Measurements from ENCODE around the gene ADAP1. TPM values are rescaled to one million over a fixed set of nuclear protein-coding genes. Genes with fewer than 3 reads are reported as not detected.

The ADAP1 gene
- total RNA-seq, 1 experiment from 2014 or later, result 16.4 TPM

DNA sequence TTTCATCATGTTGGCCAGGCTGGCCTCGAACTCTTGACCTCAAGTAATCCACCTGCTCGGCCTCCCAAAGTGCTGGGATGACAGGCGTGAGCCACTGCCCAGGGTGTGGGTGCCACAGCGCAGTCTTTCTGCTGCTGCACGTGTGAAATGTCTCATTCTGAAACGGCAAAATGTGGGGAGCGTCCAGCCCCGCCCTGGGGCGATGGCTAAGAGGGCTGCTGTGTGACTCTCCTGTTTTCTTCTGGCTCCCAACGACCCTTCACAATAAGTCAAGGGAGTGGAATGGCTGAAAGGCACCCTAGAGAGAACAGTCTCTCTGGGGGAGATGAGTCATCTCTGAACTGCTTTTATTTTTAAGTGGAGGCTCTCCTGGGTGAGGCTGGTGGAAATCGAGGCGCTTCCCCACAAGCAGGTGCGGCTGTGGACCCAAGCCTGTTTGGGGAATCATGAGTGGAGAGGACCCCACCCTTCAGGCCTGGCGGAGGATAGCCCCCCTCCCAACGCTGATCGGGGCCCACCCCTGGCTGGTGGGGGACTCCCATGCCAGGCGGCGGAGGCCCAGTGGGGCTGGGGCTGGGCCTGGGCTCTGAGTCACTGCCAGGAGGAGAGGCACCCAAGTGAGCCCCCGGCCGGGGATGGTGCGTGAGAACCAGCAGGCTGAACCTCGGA, 18.0 kb downstream of the ADAP1 start:
- BruUV-seq (replicated peaks), result no TSS peak
- Histone ChIP-seq H3K36me3 (ENCODE audit: insufficient read depth, low read length, poor library complexity, severe bottlenecking) (no peaks in the 10 kb centered on the region), H3K27ac (ENCODE audit: low read depth, low read length, poor library complexity, severe bottlenecking) (peak overlapping the region; percentile 47), H3K4me3 (ENCODE audit: low read depth, low read length, poor library complexity, severe bottlenecking) (no peak overlapping the region), H3K9me3 (ENCODE audit: low read depth, low read length, poor library complexity, severe bottlenecking) (no peaks in the 10 kb centered on the region), H3K27me3 (replicated peaks; ENCODE audit: insufficient read depth, low read depth, low read length, poor library complexity) (peaks cover 5% of the 10 kb centered on the region), H3K4me1 (ENCODE audit: insufficient read depth, low read length, poor library complexity, severe bottlenecking) (no peaks in the 10 kb centered on the region)
- TF ChIP-seq, protein P1, sequence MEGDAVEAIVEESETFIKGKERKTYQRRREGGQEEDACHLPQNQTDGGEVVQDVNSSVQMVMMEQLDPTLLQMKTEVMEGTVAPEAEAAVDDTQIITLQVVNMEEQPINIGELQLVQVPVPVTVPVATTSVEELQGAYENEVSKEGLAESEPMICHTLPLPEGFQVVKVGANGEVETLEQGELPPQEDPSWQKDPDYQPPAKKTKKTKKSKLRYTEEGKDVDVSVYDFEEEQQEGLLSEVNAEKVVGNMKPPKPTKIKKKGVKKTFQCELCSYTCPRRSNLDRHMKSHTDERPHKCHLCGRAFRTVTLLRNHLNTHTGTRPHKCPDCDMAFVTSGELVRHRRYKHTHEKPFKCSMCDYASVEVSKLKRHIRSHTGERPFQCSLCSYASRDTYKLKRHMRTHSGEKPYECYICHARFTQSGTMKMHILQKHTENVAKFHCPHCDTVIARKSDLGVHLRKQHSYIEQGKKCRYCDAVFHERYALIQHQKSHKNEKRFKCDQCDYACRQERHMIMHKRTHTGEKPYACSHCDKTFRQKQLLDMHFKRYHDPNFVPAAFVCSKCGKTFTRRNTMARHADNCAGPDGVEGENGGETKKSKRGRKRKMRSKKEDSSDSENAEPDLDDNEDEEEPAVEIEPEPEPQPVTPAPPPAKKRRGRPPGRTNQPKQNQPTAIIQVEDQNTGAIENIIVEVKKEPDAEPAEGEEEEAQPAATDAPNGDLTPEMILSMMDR (conservative IDR thresholded peaks at IDR 0.05; ENCODE audit: low read depth, low read length), result no peak
- no peak for TF ChIP-seq EZH2 (IDR thresholded peaks at IDR 0.05; ENCODE audit: borderline replicate concordance, low read depth, low read length, poor library complexity, severe bottlenecking)
- intact Hi-C loops (cut with micrococcal nuclease; ENCODE audit: unreplicated experiment), result no loop called here
- peak; percentile 73 for DNase-seq (ENCODE audit: low spot score)
- CTCF ChIA-PET, result no interaction called here
- POLR2A ChIA-PET (ENCODE audit: low non-redundant PET), result no interaction called here

DNA sequence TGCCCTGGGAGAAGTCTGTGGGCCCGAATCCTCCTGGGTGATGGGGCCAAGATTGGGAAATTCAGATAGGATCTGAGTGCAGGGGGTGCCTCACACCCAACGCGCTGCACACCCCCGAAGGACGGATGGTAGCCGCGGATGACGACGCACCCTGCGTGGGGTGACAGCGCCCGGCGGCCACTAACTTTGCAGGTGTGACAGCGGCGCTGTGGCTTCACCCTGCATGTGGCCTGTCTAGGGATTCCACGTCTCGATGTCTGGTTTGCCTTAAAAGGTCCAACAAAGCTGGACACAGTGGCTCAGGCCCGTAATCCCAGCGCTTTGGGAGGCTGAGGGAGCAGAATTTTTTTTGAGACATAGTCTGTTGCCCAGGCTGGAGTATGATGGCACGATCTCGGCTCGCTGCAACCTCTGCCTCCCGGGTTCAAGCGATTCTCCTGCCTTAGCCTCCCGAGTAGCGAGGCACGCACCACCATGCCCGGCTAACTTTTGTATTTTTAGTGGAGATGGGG, 18.6 kb downstream of the ADAP1 start:
- intact Hi-C loops (cut with micrococcal nuclease; ENCODE audit: unreplicated experiment), result no loop called here
- TF ChIP-seq EZH2 (IDR thresholded peaks at IDR 0.05; ENCODE audit: borderline replicate concordance, low read depth, low read length, poor library complexity, severe bottlenecking), result no peak
- TF ChIP-seq, protein P1 (conservative IDR thresholded peaks at IDR 0.05; ENCODE audit: low read depth, low read length), result no peak
- no peak for DNase-seq (ENCODE audit: low spot score)
- Histone ChIP-seq H3K4me3 (ENCODE audit: low read depth, low read length, poor library complexity, severe bottlenecking) (no peak overlapping the region), H3K27me3 (replicated peaks; ENCODE audit: insufficient read depth, low read depth, low read length, poor library complexity) (no peaks in the 10 kb centered on the region), H3K4me1 (ENCODE audit: insufficient read depth, low read length, poor library complexity, severe bottlenecking) (no peaks in the 10 kb centered on the region), H3K36me3 (ENCODE audit: insufficient read depth, low read length, poor library complexity, severe bottlenecking) (no peaks in the 10 kb centered on the region), H3K9me3 (ENCODE audit: low read depth, low read length, poor library complexity, severe bottlenecking) (no peaks in the 10 kb centered on the region), H3K27ac (ENCODE audit: low read depth, low read length, poor library complexity, severe bottlenecking) (no peak overlapping the region)
- no TSS peak for BruUV-seq (replicated peaks)
- CTCF ChIA-PET, result no interaction called here
- POLR2A ChIA-PET (ENCODE audit: low non-redundant PET), result no interaction called here

- CTCF ChIA-PET, result no interaction called here
- no TSS peak for BruUV-seq (replicated peaks)
- no peak for DNase-seq (ENCODE audit: low spot score)
- Histone ChIP-seq H3K4me1 (ENCODE audit: insufficient read depth, low read length, poor library complexity, severe bottlenecking) (no peaks in the 10 kb centered on the region), H3K27ac (ENCODE audit: low read depth, low read length, poor library complexity, severe bottlenecking) (no peak overlapping the region), H3K4me3 (ENCODE audit: low read depth, low read length, poor library complexity, severe bottlenecking) (no peak overlapping the region), H3K9me3 (ENCODE audit: low read depth, low read length, poor library complexity, severe bottlenecking) (no peaks in the 10 kb centered on the region), H3K36me3 (ENCODE audit: insufficient read depth, low read length, poor library complexity, severe bottlenecking) (no peaks in the 10 kb centered on the region), H3K27me3 (replicated peaks; ENCODE audit: insufficient read depth, low read depth, low read length, poor library complexity) (no peaks in the 10 kb centered on the region)
- TF ChIP-seq EZH2 (IDR thresholded peaks at IDR 0.05; ENCODE audit: borderline replicate concordance, low read depth, low read length, poor library complexity, severe bottlenecking), result no peak
- TF ChIP-seq, protein P1 (conservative IDR thresholded peaks at IDR 0.05; ENCODE audit: low read depth, low read length), result no peak
- POLR2A ChIA-PET (ENCODE audit: low non-redundant PET), result no interaction called here
- intact Hi-C loops (cut with micrococcal nuclease; ENCODE audit: unreplicated experiment), result no loop called here
These were observed 19.2 kb downstream of the ADAP1 start for GRCh38 chr7:935164-935873.

Measured in A673 (cell line).